H1 (cell line): ENCODE data around the gene FNIP2. TPM values are rescaled to one million over a fixed set of nuclear protein-coding genes. Genes with fewer than 3 reads are reported as not detected.

Experiments
- CTCF ChIA-PET: fragments of 300-600 bp; sonication (Branson Sonifier 250); formaldehyde crosslinking; loops from one replicate; lab custom pipeline; 2021; ENCODE audit not compliant: partially characterized antibody; lab: Charles Lee
- POLR2A ChIA-PET: fragments of 300-600 bp; sonication (Branson Sonifier 250); formaldehyde crosslinking; loops from one replicate; lab custom pipeline; 2021; ENCODE audit warnings: inconsistent platforms; ENCODE audit not compliant: partially characterized antibody; lab: Charles Lee
- DNase-seq, 2 experiments: peaks; one replicate each; pipeline versions ENCODE4 v3.0.0 to v3.0.0-alpha.2; 2010 to 2022; ENCODE audit warnings: low spot score in 2 of 2, low read depth in 1 of 2, mixed read lengths in 1 of 2
- FAIRE-seq: peaks from 2 replicates; lab custom pipeline; 2011; peaks lifted over from hg19 to GRCh38; lab: Jason Lieb, UNC
- H2AFZ ChIP-seq: 2 replicates; pipeline ENCODE4 v1.8.1; 2012; ENCODE audit warnings: low read length, inconsistent platforms
- H2AK5ac ChIP-seq: 2 replicates; pipeline ENCODE4 v1.6.1; 2013; ENCODE audit warnings: low read depth, low read length
- H2BK120ac ChIP-seq: replicated peaks from 2 replicates; pipeline ENCODE3; 2013; ENCODE audit warnings: low read depth, low read length, inconsistent platforms
- H2BK12ac ChIP-seq: 2 replicates; pipeline ENCODE4 v1.6.1; 2013; ENCODE audit warnings: low read depth, low read length
- H2BK15ac ChIP-seq: 2 replicates; pipeline ENCODE4 v1.6.1; 2013; ENCODE audit warnings: low read length
- H2BK20ac ChIP-seq: 2 replicates; pipeline ENCODE4 v1.6.1; 2013; ENCODE audit warnings: low read length
- H2BK5ac ChIP-seq: 2 replicates; pipeline ENCODE4 v1.6.1; 2013; ENCODE audit warnings: low read depth, low read length
- H3K14ac ChIP-seq: 2 replicates; pipeline ENCODE4 v1.6.1; 2013; ENCODE audit warnings: inconsistent platforms; ENCODE audit not compliant: insufficient read length
- H3K18ac ChIP-seq: 2 replicates; pipeline ENCODE4 v1.6.1; 2013; ENCODE audit warnings: low read length; ENCODE audit errors: extremely low read depth
- H3K23ac ChIP-seq: 2 replicates; pipeline ENCODE4 v1.6.1; 2013; ENCODE audit warnings: inconsistent platforms; ENCODE audit not compliant: insufficient read length
- H3K23me2 ChIP-seq: 2 replicates; pipeline ENCODE4 v1.6.1; 2013; ENCODE audit warnings: low read depth, low read length
- H3K27ac ChIP-seq: 2 replicates; pipeline ENCODE4 v1.6.1; 2011; ENCODE audit warnings: low read depth, low read length, inconsistent platforms
- H3K27me3 ChIP-seq, 4 experiments: replicated peaks in 1 of 4; 1 replicate in 1 of 4; 2 replicates in 3 of 4; pipeline versions ENCODE4 v1.6.1 to v1.8.1; 2011 to 2013; ENCODE audit warnings: low read length in 3 of 4, mild to moderate bottlenecking in 3 of 4, inconsistent platforms in 2 of 4, mixed read lengths in 2 of 4, moderate library complexity in 1 of 4; ENCODE audit not compliant: control insufficient read depth in 3 of 4, insufficient read depth in 3 of 4; ENCODE audit errors: extremely low read depth in 1 of 4
- H3K36me3 ChIP-seq, 4 experiments: 2 replicates each; pipeline versions ENCODE4 v1.6.1 to v1.8.1; 2011 to 2013; ENCODE audit warnings: mild to moderate bottlenecking in 4 of 4, low read length in 3 of 4, moderate library complexity in 2 of 4, control low read depth in 1 of 4, inconsistent platforms in 1 of 4; ENCODE audit not compliant: insufficient read depth in 4 of 4, control insufficient read depth in 2 of 4
- H3K4ac ChIP-seq: replicated peaks from 2 replicates; pipeline ENCODE3; 2013; ENCODE audit warnings: low read length, low read depth, mixed read lengths, inconsistent platforms; ENCODE audit not compliant: insufficient read length
- H3K4me1 ChIP-seq, 4 experiments: replicated peaks in 1 of 4; 1 replicate in 1 of 4; 2 replicates in 3 of 4; pipeline versions ENCODE4 v1.6.1 to v1.8.1; 2011 to 2013; ENCODE audit warnings: low read length in 3 of 4, inconsistent platforms in 2 of 4, mixed read lengths in 1 of 4; ENCODE audit not compliant: insufficient read depth in 4 of 4, control insufficient read depth in 3 of 4
- H3K4me2 ChIP-seq, 2 experiments: 2 replicates each; pipeline versions ENCODE4 v1.6.1 to v1.8.1; 2011 to 2013; ENCODE audit warnings: low read depth in 2 of 2, low read length in 2 of 2, control low read depth in 1 of 2, inconsistent platforms in 1 of 2, mild to moderate bottlenecking in 1 of 2; ENCODE audit not compliant: insufficient read depth in 1 of 2
- H3K4me3 ChIP-seq, 4 experiments: fragments of 200-600, 300-600 bp in 1 of 4; sonication (generic), shearing (Covaris generic), sonication (Bioruptor Twin) in 1 of 4; 2 replicates each; pipeline versions ENCODE4 v1.5.1 to v1.8.1; 2011 to 2016; ENCODE audit warnings: low read length in 4 of 4, low read depth in 3 of 4, control low read depth in 2 of 4, inconsistent platforms in 2 of 4, mild to moderate bottlenecking in 2 of 4, mixed read lengths in 1 of 4, moderate library complexity in 1 of 4; ENCODE audit not compliant: insufficient read depth in 2 of 4; ENCODE audit errors: extremely low read depth in 1 of 4
- H3K56ac ChIP-seq: replicated peaks from 2 replicates; pipeline ENCODE3; 2013; ENCODE audit warnings: low read depth, mild to moderate bottlenecking, mixed read lengths, low read length, inconsistent platforms; ENCODE audit not compliant: insufficient read length
- H3K79me1 ChIP-seq: 2 replicates; pipeline ENCODE4 v1.6.1; 2013; ENCODE audit warnings: low read depth, low read length, control low read depth
- H3K79me2 ChIP-seq, 2 experiments: 2 replicates each; pipeline versions ENCODE4 v1.6.1 to v1.8.1; 2012 to 2013; ENCODE audit warnings: low read length in 2 of 2, mild to moderate bottlenecking in 2 of 2, inconsistent platforms in 1 of 2; ENCODE audit not compliant: insufficient read depth in 2 of 2, control insufficient read depth in 1 of 2
- H3K9ac ChIP-seq, 4 experiments: replicated peaks in 1 of 4; 1 replicate in 1 of 4; 2 replicates in 3 of 4; pipeline versions ENCODE4 v1.6.1 to v1.8.1; 2011 to 2013; ENCODE audit warnings: low read depth in 3 of 4, low read length in 3 of 4, control low read depth in 2 of 4, mild to moderate bottlenecking in 2 of 4, moderate library complexity in 2 of 4, inconsistent platforms in 1 of 4; ENCODE audit errors: extremely low read depth in 1 of 4
- H3K9me3 ChIP-seq, 2 experiments: 2 replicates each; pipeline versions ENCODE4 v1.6.1 to v1.8.1; 2012 to 2013; ENCODE audit warnings: mild to moderate bottlenecking in 2 of 2, moderate library complexity in 2 of 2, control low read depth in 1 of 2, inconsistent platforms in 1 of 2, low read depth in 1 of 2, low read length in 1 of 2, mixed read lengths in 1 of 2; ENCODE audit not compliant: insufficient read depth in 2 of 2
- H4K20me1 ChIP-seq, 2 experiments: replicated peaks in 1 of 2; 2 replicates each; pipeline versions ENCODE3 to v1.8.1; 2011 to 2013; ENCODE audit warnings: inconsistent platforms in 2 of 2, low read length in 2 of 2, mild to moderate bottlenecking in 1 of 2; ENCODE audit not compliant: insufficient read depth in 2 of 2, control insufficient read depth in 1 of 2
- H4K5ac ChIP-seq: 2 replicates; pipeline ENCODE4 v1.6.1; 2013; ENCODE audit warnings: low read length, low read depth, mixed read lengths, inconsistent platforms; ENCODE audit not compliant: insufficient read length
- H4K8ac ChIP-seq: 2 replicates; pipeline ENCODE4 v1.8.0; 2013; ENCODE audit warnings: mild to moderate bottlenecking, moderate library complexity, low read length, inconsistent platforms; ENCODE audit not compliant: insufficient read depth; ENCODE audit errors: extremely low read depth
- H4K91ac ChIP-seq: replicated peaks from 2 replicates; pipeline ENCODE3; 2013; ENCODE audit warnings: low read length, mixed read lengths, inconsistent platforms; ENCODE audit not compliant: insufficient read length
- BRCA1 ChIP-seq: IDR thresholded peaks from 2 replicates; pipeline ENCODE4 v1.6.1; 2012; ENCODE audit warnings: low read depth, low read length, improper control_type of control experiment
- GTF2F1 ChIP-seq: IDR thresholded peaks from 2 replicates; pipeline ENCODE4 v1.6.1; 2012; ENCODE audit warnings: low read depth, low read length, improper control_type of control experiment, borderline replicate concordance
- JUND ChIP-seq: IDR thresholded peaks from 2 replicates; pipeline ENCODE4 v1.6.1; 2011; ENCODE audit warnings: mild to moderate bottlenecking, improper control_type of control experiment, low read length
- RXRA ChIP-seq: IDR thresholded peaks from 2 replicates; pipeline ENCODE4 v1.6.1; 2011; ENCODE audit warnings: low read depth, mild to moderate bottlenecking, low read length, moderate library complexity; ENCODE audit not compliant: insufficient read depth
- SP2 ChIP-seq: IDR thresholded peaks from 2 replicates; pipeline ENCODE4 v1.6.1; 2012; ENCODE audit warnings: mild to moderate bottlenecking, low read length, inconsistent platforms
- TBP ChIP-seq: IDR thresholded peaks from 2 replicates; pipeline ENCODE4 v1.6.1; 2011; ENCODE audit warnings: low read depth, low read length, improper control_type of control experiment
- WGBS, 2 experiments: shearing (Covaris generic) in 1 of 2; methylation state at CpG; one replicate each; pipeline versions ENCODE4 v1.1.6 to v1.1.7; 2013 to 2015; ENCODE audit warnings: low lambda C conversion rate in 2 of 2, mixed read lengths in 2 of 2, inconsistent platforms in 1 of 2, low coverage in 1 of 2, missing lambda C conversion rate in 1 of 2; ENCODE audit not compliant: insufficient replicate concordance in 2 of 2, insufficient coverage in 1 of 2, insufficient read length in 1 of 2; ENCODE audit errors: extremely low coverage in 1 of 2, missing lambda C conversion rate in 1 of 2; 5-methylcytosine and 5-hydroxymethylcytosine counted together
- polyA plus RNA-seq, 7 experiments: library from polyadenylated mRNA; depleted of rRNA in 3 of 7; stranded (reverse) in 5 of 7; unstranded in 2 of 7; fragments of >200 nt in 5 of 7; fragments of 200-250 nt in 2 of 7; gene quantifications; 1 replicate in 5 of 7; 2 replicates in 1 of 7; 4 replicates in 1 of 7; pipeline versions ENCODE4 v1.2.1 to v1.2.3, GENCODE V29; 2011 to 2013; ENCODE audit warnings: missing spikeins in 2 of 7, mixed read lengths in 2 of 7
- total RNA-seq: library from RNA; stranded (reverse); fragmentation: NEBNext Ultra II Directional; extraction: Animal tissue kit (Norgen Biotek cat#: 25700); gene quantifications from 2 replicates; pipeline ENCODE4 v1.2.1, GENCODE V29; 2021
- TF ChIP-seq, protein P1 (sequence below), 3 experiments: IDR thresholded peaks; 1 replicate in 2 of 3; 2 replicates in 1 of 3; pipeline versions ENCODE4 v1.5.1 to v1.6.1; 2011; ENCODE audit warnings: low read length in 3 of 3, mild to moderate bottlenecking in 3 of 3, inconsistent platforms in 2 of 3, low read depth in 1 of 3, moderate library complexity in 1 of 3; ENCODE audit not compliant: insufficient read depth in 1 of 3; ENCODE audit errors: control extremely low read depth in 1 of 3

The FNIP2 gene
- total and polyA plus RNA-seq, 2 of the 8 experiments (the other 6 are each of a cell fraction or from before 2014, with no cell fraction given) = 4.0 to 13.0 TPM

DNA sequence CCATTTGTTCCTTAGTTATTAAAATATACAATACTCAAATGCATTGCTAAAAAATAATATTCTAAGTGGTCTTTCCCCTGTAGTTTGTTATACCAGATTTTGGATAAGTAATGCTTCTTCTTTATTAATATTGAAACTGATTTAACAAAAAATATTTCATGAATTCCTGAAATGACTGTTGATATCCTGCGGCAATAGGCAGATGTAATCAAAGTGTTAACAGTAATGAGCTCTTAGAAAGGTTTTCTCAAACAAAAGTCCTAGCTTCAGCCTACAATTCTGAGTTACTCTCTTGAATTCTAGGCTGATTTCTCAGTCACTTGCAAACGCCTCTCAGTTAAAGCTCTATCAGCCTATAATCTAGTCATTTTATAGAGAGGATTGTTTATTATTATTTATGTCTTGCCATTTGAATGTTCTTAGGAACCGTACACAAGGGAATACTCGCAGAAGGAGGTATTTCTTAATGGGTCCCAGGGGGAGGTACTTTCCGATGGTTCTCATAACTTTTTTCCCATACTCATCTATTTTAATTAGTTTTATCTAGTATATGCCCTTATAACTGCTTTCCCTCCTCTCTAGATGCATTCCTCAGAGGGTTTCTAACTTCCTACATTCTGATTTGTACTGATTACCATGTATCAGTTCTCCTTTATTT is 96.8 kb downstream of the FNIP2 start:
- Histone ChIP-seq H3K27me3 (no peaks in the 10 kb centered on the region), H2AFZ (no peak overlapping the region), H3K23ac (no peak overlapping the region), H2AK5ac (no peak overlapping the region), H3K4me3 (no peak overlapping the region), H4K5ac (no peak overlapping the region), H3K79me1 (no peaks in the 10 kb centered on the region), H2BK15ac (no peak overlapping the region), H4K8ac (no peak overlapping the region), H3K14ac (no peak overlapping the region), H3K9ac (no peak overlapping the region), H4K91ac (no peak overlapping the region), H3K18ac (no peak overlapping the region), H3K56ac (no peak overlapping the region), H2BK5ac (no peak overlapping the region), H3K4me2 (no peak overlapping the region), H2BK12ac (no peak overlapping the region), H3K23me2 (no peaks in the 10 kb centered on the region), H3K36me3 (peaks cover 0 to 6% (median 2%) of the 10 kb centered on the region in 4 experiments; a peak in 2 of 8 replicates), H3K4ac (no peak overlapping the region), H3K79me2 (no peaks in the 10 kb centered on the region), H3K9me3 (no peaks in the 10 kb centered on the region), H3K27ac (no peak overlapping the region)
- FAIRE-seq = no peak
- no peak for DNase-seq
- POLR2A ChIA-PET = no interaction called here
- TF ChIP-seq BRCA1 (no peak), RXRA (no peak), TBP (no peak), GTF2F1 (no peak), JUND (no peak), SP2 (no peak)
- TF ChIP-seq, protein P1, sequence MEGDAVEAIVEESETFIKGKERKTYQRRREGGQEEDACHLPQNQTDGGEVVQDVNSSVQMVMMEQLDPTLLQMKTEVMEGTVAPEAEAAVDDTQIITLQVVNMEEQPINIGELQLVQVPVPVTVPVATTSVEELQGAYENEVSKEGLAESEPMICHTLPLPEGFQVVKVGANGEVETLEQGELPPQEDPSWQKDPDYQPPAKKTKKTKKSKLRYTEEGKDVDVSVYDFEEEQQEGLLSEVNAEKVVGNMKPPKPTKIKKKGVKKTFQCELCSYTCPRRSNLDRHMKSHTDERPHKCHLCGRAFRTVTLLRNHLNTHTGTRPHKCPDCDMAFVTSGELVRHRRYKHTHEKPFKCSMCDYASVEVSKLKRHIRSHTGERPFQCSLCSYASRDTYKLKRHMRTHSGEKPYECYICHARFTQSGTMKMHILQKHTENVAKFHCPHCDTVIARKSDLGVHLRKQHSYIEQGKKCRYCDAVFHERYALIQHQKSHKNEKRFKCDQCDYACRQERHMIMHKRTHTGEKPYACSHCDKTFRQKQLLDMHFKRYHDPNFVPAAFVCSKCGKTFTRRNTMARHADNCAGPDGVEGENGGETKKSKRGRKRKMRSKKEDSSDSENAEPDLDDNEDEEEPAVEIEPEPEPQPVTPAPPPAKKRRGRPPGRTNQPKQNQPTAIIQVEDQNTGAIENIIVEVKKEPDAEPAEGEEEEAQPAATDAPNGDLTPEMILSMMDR (IDR thresholded peaks at IDR 0.05; ENCODE audit: control extremely low read depth in 1 of 3, insufficient read depth in 1 of 3, low read depth in 1 of 3, low read length in 3 of 3) = no peak
- TF ChIP-seq, all 59 proteins: peak for 0
- CTCF ChIA-PET = interaction anchor here (1.0 to 4.6 kb wide), 4 partner anchors 8 to 60 kb away, joined by 3 to 19 read pairs (median 9); no protein-coding TSS in a partner anchor
- no peaks in the 10 kb centered on the region for H4K20me1 ChIP-seq
- no peak overlapping the region for H2BK20ac ChIP-seq
- WGBS, 2 experiments = 94% methylated on average over 5 of the region's 5 CpGs; no CpG with 5 or more reads in 1 of the 2 experiments
- H3K4me1 ChIP-seq = peaks cover 0 to 6% (median 3%) of the 10 kb centered on the region in 4 experiments; a peak in 4 of 7 replicates
- H2BK120ac ChIP-seq = no peak overlapping the region
